ENCODE data around the gene CYP4F2.

The CYP4F2 gene

GRCh38 chr19:15897738-15898276, at the start of gene CYP4F2:
Gene CYP4F2, minus strand, starts transcription at chr19:15898074. Its CDS starts 463 bp downstream, at chr19:15897611.
- TF ChIP-seq CTCF (IDR thresholded peaks at IDR 0.05; ENCODE audit: insufficient read depth, low read depth, low read length, missing control alignments): no peak
- H3K4me3 ChIP-seq (ENCODE audit: low read length): no peak within 1 kb of the TSS
- DNase-seq (ENCODE audit: low read depth): no peak

GRCh38 chr19:15945301-15945700, 47.4 kb upstream of the CYP4F2 start:
- no peak for DNase-seq (ENCODE audit: low read depth)
- H3K4me3 ChIP-seq (ENCODE audit: low read length): no peak overlapping the region
- no peak for TF ChIP-seq CTCF (IDR thresholded peaks at IDR 0.05; ENCODE audit: insufficient read depth, low read depth, low read length, missing control alignments)

DNA sequence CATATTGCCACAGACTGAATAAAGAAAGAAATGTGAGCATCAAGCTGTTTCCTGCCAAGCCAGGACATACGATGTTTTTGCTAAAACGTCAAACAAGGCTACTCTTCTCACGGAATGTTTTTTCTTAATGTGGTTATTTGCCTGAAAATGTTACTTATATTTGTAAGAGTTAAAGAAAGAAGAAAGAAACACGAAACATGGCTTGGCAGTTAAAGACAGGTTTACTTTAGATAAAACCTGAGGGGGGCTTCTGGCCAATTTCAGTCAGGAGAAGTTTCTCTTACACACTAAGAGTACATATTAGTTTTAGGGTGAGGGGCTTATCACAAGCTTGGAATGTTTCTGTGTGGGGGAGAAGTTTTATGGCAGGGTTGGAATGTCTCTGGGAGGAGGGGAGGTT, 46.5 kb upstream of the CYP4F2 start:
- TF ChIP-seq CTCF (IDR thresholded peaks at IDR 0.05; ENCODE audit: insufficient read depth, low read depth, low read length, missing control alignments): no peak
- DNase-seq (ENCODE audit: low read depth): no peak
- H3K4me3 ChIP-seq (ENCODE audit: low read length): no peak overlapping the region

DNA sequence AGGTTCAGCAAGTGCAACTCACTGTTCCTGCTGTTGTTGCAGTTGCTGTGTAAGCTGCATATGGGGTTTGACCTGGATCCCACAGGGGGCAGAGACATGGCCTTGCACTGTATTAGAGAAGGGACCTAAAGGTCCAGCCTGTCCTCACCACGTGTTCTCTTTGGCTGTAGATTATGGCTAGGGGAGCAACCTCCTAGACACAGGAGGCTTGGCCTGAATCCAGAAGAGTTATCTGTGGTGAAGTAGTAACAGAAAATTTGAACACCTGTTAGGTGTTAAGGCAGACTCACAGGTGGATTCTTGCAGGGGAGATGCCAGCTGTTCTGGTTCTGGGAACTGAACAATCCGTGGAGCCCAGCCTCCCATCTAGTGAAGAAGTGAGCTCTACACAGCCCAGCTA, 39.9 kb upstream of the CYP4F2 start:
- no peak overlapping the region for H3K4me3 ChIP-seq (ENCODE audit: low read length)
- no peak for TF ChIP-seq CTCF (IDR thresholded peaks at IDR 0.05; ENCODE audit: insufficient read depth, low read depth, low read length, missing control alignments)
- no peak for DNase-seq (ENCODE audit: low read depth)

DNA sequence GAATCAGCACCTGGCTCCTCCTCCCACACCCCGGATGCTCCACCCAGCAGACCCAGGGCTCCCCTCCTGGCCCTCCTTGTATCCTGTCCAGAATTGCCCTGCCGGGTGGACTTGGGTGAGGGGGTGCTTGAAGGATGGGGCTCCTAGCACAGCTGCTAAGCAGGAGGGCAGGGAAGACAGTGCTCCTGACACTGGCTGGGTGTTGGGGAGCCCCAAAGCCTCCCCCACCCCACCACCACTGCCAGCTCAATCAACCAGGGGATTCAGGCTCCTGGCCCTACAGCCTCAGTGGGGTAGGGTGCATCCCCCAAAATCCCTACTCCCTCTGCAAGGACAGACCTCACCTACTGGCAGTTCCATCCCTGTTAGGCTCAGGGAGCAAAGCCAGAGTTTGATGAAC, 39.1 kb upstream of the CYP4F2 start:
- no peak for TF ChIP-seq CTCF (IDR thresholded peaks at IDR 0.05; ENCODE audit: insufficient read depth, low read depth, low read length, missing control alignments)
- no peak for DNase-seq (ENCODE audit: low read depth)
- no peak overlapping the region for H3K4me3 ChIP-seq (ENCODE audit: low read length)

- no peak for DNase-seq (ENCODE audit: low read depth)
- H3K4me3 ChIP-seq (ENCODE audit: low read length): no peak overlapping the region
- TF ChIP-seq CTCF (IDR thresholded peaks at IDR 0.05; ENCODE audit: insufficient read depth, low read depth, low read length, missing control alignments): no peak
Observed at GRCh38 chr19:15936173-15936572, 38.3 kb upstream of the CYP4F2 start.

DNA sequence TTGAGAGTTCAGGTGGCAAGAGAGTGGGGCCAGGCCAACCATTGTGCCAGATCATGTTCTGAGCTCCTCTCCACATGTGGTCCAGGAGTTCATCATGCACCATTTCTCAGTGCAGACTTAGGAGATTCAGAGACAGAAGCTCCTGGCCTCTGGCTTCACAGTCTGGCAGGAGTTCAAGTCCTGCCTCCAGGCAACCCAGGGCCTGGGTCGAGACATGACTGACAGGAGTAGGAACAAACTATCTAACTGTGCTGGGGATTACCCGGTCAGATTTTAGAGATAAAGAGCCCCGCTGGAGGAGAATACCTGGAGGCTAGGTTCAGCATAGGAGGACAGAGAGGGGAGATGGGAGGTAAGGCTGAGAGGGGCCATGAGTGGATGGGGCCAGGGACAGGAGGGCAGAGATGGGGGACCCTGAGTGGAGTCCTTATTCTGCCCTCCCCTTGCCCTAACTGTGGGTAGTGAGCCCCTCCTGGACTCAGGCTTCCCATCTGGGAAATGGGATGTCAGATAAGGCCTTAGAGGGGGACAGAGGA, 37.4 kb upstream of the CYP4F2 start:
- TF ChIP-seq CTCF (IDR thresholded peaks at IDR 0.05; ENCODE audit: insufficient read depth, low read depth, low read length, missing control alignments): no peak
- no peak overlapping the region for H3K4me3 ChIP-seq (ENCODE audit: low read length)
- peak; percentile 2 for DNase-seq (ENCODE audit: low read depth)

Measured in epithelial cell of esophagus (primary cell).